Astrocyte of the cerebellum (primary cell): ENCODE measurements around the gene ITGB2.
A peak's percentile ranks its signal among the peaks of the same experiment; 100 is the strongest.

Source experiments
- DNase-seq: peaks from one replicate; pipeline ENCODE4 v3.0.0-alpha.2; 2011; ENCODE audit warnings: low read depth
- H3K4me3 ChIP-seq: 2 replicates; pipeline ENCODE4 v1.5.1; 2011; ENCODE audit warnings: mild to moderate bottlenecking, low read depth, low read length, moderate library complexity
- in situ Hi-C: cut with HindIII; loops from 2 replicates; pipeline ENCODE4 v1.10.0; 2017; ENCODE audit warnings: low sequenced_read_pairs
- TF ChIP-seq, protein P1 (sequence below): IDR thresholded peaks from 2 replicates; pipeline ENCODE4 v1.5.1; 2012; ENCODE audit warnings: low read length, low read depth, moderate library complexity, mild to moderate bottlenecking; ENCODE audit errors: missing control alignments

Gene ITGB2

DNA sequence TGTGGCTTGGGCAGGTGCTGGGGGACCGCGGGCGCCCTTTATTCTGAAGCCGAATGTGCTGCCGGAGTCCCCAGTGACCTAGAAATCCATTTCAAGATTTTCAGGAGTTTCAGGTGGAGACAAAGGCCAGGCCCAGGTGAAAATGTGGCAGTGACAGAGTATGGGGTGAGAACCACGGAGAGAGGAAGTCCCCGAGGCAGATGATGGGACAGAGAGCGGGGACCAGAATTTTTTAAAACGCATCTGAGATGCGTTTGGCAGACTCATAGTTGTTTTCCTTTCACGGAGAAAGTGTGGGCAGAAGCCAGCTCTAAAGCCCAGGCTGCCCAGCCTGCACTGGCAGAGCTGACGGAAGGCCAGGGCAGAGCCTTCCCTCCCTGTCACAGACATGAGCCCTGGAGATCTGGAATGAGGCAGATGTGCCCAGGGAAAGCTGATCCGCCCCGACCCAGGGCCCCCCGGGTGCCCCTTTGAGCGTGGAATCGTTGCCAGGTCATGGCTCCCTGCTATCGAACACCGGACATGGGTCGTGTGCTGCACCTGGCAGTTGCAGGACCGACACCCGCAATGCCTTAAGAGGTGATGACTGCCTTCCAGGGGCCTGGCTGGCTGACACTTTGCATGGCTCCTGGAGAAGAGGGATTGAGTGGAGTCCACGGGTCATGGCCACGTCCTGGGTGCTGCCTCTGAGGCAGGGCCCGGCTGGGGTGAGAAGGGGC, 12.7 kb upstream of the ITGB2 start:
- in situ Hi-C loops = no loop called here
- H3K4me3 ChIP-seq = no peak overlapping the region
- TF ChIP-seq, protein P1, sequence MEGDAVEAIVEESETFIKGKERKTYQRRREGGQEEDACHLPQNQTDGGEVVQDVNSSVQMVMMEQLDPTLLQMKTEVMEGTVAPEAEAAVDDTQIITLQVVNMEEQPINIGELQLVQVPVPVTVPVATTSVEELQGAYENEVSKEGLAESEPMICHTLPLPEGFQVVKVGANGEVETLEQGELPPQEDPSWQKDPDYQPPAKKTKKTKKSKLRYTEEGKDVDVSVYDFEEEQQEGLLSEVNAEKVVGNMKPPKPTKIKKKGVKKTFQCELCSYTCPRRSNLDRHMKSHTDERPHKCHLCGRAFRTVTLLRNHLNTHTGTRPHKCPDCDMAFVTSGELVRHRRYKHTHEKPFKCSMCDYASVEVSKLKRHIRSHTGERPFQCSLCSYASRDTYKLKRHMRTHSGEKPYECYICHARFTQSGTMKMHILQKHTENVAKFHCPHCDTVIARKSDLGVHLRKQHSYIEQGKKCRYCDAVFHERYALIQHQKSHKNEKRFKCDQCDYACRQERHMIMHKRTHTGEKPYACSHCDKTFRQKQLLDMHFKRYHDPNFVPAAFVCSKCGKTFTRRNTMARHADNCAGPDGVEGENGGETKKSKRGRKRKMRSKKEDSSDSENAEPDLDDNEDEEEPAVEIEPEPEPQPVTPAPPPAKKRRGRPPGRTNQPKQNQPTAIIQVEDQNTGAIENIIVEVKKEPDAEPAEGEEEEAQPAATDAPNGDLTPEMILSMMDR = no peak

GRCh38 chr21:44932408-44933181, 11.9 kb upstream of the ITGB2 start:
- in situ Hi-C loops = no loop called here
- DNase-seq = no peak
- TF ChIP-seq, protein P1 = peak; percentile 41
- H3K4me3 ChIP-seq = peak overlapping the region; percentile 26

More for the DNA sequence above, 12.7 kb upstream of the ITGB2 start:
- no peak for DNase-seq

DNA sequence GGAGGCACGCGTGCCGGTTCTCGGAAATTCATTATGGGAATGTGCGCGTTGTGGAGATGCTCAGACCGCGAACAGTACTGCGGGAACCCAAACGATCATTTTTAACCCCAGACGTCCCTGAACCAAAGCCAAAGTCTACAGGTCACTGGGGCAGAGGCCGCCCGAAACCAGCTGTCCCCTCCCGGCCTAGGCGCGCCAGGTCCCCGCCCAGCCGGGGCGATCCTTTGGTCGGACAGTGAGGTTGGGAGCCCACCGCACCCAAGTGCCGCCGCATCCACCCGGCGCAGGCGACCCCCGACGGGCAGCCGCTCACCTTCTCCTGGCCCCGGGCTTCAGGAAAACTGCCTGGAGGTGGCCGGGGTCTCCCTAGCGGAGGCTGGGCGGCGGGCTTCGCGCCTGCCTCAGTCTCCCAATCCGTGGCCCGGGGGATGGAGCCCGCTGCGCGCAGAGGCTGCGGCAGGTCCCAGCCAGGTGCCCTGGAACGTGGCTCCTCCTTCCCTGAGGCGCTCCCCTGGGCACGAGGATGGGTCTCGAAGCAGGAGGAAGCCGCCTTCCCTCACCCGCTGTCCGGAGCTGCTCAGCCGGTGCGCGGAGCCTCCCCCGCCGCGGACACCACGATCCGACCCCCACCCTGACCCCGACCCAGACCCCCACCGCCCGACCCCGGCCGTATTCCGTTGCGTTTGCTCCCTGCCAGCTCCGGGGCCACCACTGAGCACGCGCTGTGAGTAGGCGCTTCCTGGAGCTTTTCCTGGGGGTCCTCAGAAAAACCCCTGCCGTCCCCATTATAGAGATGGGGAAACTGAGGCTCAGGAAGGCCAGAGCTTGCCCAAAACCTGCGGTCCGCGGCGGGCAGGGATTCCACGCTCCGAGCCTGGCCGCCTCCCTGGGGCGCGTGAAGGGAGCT, 11.1 kb upstream of the ITGB2 start:
- peak overlapping the region; percentile 26 for H3K4me3 ChIP-seq
- TF ChIP-seq, protein P1 = no peak
- no peak for DNase-seq
- in situ Hi-C loops = no loop called here

GRCh38 chr21:44931137-44931500, 10.4 kb upstream of the ITGB2 start:
- in situ Hi-C loops = no loop called here
- no peak overlapping the region for H3K4me3 ChIP-seq
- TF ChIP-seq, protein P1 = no peak
- DNase-seq = no peak

DNA sequence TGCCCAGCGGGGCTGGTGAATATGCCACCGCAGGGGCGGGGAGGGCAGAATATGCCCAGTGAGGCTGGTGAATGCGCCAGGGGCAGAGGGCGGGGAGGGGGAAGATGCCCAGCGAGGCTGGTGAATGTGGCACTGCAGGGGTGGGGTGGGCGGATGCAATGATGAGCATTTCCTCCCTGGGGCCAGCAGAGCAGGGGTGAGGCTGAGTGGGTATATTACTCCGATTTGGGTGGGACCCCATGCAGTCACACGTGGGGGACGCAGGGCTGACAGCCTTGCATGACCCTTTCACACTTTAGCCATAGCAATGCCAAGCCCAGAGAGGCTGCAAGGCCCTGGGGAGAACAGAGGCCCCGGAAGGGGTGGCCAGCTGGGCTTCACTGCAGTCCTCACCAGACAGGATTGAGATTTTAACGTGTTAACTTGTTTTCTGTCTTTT, 9.9 kb upstream of the ITGB2 start:
- in situ Hi-C loops = no loop called here
- DNase-seq = no peak
- no peak overlapping the region for H3K4me3 ChIP-seq
- TF ChIP-seq, protein P1 = no peak

DNA sequence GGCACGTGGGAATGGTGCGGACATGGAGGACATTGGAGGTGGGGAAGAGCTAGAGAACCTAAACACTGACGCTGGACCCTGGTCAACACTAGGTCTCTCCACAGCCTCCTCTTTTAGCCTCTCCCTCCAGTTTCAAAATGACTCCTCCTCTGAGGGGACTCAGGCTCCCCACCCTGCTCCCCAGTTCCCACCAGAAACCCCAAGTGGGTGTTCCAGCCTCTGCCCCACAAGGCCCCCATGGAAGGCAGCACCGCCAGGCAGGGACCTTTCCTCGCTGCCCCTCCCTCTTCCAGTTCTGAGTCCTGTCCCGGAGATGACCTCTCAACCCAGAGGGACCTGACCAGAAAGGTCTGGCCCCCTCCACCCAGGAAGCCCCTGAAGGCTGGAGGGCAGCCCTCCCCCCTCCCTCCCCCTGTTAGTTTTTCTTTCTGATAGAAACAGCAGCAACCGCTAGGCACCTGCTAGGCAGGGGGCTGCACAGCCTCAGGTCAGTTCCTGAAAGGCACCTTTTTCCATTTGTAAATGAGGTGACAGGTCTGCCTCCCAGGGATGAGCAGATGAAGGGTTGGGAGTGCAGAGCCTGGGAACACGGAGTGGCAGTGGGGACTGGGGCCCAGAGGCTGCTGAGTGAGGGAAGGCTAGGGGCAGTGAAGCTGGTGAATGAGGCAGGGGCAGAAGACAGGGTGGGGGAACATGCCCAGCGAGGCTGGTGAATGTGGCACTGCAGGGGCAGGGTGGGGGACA, 9.3 kb upstream of the ITGB2 start:
- H3K4me3 ChIP-seq = no peak overlapping the region
- no peak for DNase-seq
- TF ChIP-seq, protein P1 = no peak
- in situ Hi-C loops = no loop called here
